GM18507 (cell line): ENCODE results near the gene TUBB2B.
A peak's percentile ranks its signal among the peaks of the same experiment; 100 is the strongest.
"Not testable (repeated sequence)": the region's sequence is repeated elsewhere in the genome, so short reads cannot be mapped to it uniquely, and the experiment has no call there.

Source experiments
- DNase-seq: peaks from one replicate; pipeline ENCODE4 v3.0.0; 2011; ENCODE audit warnings: low read depth; ENCODE audit not compliant: insufficient read length; ENCODE audit errors: extremely low spot score
- FAIRE-seq: peaks from 2 replicates; lab custom pipeline; 2011; peaks lifted over from hg19 to GRCh38; lab: Jason Lieb, UNC

The TUBB2B gene

DNA sequence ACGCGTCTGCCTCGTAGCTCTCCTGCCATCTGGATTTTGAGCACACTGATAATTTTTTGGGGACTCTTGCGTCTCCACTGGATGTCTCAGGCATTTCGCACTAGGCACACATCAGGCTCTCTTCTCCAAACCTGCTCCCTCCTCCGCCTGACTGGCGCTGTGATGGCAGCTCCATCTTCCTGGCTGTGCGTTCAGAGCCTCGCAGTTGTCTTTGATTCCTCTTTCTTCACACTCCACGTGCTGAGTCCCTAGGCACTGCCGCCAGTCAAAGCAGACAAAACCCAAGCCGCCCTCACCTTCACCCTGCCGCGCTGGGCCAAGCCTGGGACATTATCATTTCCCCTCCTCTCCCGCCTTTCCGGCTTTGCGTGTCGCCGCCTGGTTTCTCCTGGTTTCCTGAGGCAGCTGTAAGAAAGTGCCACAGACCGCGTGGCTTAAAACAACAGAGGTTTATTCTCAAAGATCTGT lies 32.1 kb upstream of the TUBB2B start:
- DNase-seq (peak; percentile 18), FAIRE-seq (peak; percentile 63)

DNA sequence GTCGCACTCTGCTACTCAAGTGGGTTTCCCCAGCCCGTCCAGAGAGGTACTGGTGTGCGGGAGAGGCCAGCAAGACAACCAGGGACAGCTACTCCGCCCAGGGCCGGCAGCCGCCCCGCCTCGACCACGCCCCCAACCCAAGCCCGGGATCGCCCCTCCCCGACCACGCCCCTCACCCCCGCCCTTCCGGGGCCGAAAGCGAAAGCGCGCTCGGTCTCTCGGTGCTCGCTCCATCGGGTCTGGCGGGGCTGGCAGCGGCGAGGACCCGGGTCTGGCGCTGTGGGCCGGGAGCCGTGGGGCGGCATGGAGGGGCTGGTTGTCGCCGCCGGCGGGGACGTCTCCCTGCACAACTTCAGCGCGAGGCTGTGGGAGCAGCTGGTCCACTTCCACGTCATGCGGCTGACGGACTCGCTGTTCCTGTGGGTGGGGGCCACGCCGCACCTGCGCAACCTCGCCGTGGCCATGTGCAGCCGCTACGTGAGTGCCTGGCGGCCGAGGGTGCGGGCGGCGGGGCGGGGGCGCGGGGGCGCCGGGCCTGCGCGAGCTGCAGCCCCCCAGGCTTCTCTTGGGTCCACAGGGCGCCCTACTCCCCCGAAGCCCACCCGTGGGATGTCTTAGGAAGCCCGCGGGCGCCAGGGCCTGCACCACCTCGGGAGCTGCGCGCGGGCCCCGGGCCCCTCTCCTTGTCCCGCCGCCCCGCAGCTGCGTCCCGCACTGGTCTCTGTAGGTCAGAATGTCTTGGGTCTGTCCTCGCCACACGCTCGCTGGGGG lies 31.5 kb upstream of the TUBB2B start, which contains the start of gene PSMG4:
Gene PSMG4, plus strand, starts transcription at position 228 of the 771 bp plus-strand sequence. Its CDS starts 76 bp downstream, at position 304.
- FAIRE-seq (peak; percentile 85), DNase-seq (peak; percentile 98)

DNA sequence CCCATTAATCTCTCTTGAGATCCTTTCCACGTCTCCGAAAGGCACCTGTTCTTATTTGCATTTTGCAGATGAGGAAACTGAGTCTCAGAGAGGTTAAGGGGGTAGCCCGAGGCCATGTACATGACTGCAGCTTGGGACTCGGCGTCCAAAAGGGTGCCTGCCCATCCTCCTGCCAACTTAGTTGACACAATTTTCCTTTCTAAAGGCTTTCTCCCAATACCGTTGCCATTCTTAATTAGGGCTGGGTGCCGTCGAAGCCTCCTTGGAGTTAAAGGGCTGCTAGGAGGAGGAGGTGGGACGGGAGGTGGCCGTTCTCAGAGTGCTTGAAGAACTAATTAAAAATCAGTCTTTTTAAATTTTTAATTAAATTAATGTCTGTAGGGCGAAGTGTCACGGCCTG lies 30.7 kb upstream of the TUBB2B start:
- no peak for FAIRE-seq
- DNase-seq: no peak

DNA sequence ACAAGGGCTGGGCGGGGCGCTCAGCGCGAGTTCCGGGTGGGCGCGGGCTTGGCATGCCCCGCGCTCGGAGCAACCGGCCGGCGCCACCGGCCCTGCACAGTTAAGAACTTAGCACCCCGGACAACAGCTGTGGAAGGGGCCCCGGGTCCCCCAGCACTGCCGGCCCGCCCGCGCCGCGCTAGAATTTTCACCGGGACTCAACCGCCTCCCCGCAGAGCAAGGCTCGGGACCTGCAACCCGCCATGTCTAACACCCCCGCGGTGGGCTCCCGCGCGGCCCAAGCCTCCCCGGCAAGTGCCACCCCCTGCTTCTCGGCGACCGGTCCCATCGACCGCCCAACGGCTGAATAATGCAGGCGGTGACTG lies 26.1 kb upstream of the TUBB2B start:
- FAIRE-seq: no peak
- no peak for DNase-seq

DNA sequence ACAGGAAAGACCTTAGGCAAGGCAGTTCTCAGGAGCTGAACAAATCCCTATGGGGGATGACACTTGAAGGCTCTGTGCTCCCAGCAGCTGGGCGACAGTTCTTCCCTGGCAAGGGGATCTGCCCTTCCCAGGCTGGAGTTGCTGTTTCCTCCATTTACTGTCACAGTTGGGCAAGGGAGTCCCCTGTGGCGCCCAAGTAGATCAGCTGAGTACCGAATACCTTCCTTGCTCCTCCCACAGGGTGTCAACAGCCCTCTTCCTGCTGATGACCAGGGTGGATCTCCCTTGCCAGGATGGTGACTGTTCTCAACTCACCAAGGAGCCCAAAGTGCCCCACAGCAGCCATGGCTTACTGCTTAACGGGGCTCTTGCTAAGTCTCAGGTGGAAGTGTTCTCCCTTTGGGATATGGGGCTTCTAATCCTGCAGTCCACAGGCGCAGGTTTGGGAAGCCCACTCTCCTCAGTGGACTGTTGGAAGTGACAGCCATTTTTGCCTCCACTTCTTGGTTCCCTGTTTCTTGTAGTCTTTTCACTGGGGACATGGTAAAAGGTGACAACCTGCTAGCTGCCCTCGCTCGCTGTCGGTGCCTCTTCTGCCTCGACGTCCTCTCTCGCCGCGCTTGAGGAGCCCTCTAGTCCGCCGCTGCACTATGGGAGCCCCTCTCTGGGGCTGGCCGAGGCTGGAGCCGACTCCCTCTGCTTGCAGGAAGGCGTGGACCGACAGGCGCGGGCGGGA lies 25.6 kb upstream of the TUBB2B start:
- no peak for DNase-seq
- no peak for FAIRE-seq

DNA sequence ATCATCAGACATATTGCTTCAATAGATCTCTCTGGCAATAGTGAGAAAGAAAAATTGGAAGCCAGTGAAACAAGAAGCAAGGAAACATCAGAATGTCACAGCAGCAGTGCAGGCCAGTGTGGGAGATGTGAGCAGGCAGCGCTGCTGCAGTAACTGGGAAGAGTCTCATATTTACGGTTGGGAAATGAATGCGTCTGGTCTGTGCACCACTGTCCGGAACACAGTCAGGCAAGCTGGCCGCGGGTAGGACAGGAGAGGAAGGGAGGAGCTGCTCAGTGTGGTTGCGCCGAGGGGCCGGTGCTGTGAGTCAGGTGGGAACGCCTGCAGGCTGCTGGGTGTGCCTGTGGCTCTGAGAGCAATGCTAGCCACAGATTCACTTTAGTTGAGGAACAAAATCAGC lies 24.9 kb upstream of the TUBB2B start:
- DNase-seq (no peak), FAIRE-seq (no peak)

DNA sequence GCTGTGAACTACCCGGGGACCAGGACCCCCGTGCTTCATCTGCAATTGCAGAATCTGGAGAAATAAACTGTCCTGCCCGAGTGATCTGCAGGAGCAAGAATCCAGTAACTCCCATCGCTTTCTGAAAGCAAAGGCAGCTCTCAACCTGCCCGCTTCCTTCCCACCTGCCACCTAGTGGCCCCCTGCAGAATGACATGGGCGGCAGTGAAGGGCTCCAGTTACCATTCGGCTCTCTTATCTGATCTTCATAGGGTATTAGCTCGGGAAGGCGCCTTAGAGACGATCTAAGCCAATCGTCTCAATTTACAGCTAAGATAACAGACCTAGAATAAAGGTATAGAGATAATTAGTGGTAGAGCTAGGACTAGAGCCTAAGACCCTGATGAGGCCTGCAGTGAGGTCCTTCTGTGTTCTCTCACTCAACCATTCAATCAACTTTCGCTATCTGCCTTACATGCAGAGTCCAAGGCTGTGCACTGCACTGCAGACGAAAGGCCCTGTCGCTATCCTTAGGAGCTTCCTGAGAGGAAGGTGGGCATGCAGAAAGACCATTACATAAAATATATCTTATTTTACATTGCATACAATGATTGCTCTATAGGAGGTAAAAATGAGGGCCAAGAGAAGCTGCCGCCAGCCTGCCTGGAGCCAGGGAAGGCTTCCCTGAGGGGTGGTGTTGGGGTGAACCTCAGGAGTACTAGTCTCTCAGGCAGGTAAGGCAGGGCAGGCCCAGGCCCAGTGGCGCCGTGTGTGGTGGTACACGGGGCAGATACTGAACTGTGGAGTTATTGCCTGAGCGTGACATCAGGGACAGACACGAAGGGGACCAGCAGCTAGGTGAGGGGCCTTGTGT lies 24.2 kb upstream of the TUBB2B start:
- peak; percentile 76 for DNase-seq
- peak; percentile 74 for FAIRE-seq

DNA sequence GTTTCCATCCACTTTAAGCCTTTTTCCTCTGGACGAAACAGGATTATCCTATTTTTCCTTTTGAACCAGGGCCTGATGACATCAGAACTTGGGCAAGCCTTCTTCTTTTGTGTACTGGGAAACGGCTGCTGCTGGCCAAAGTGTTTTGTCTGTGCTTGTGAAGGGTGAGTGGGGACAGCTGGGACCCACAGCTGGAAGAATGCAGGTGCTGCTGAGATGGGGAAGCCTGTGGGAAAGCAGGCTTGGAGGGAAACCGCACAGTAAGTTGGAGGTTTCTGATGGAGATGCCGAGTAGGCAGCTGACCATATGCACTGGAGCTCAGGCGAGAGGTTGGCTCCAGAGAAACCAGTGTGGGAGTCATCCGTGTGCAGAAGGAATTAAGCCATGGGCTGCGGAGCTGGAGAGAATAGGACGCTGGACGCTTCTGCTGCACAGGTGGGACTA lies 22.8 kb upstream of the TUBB2B start:
- DNase-seq (no peak), FAIRE-seq (no peak)

DNA sequence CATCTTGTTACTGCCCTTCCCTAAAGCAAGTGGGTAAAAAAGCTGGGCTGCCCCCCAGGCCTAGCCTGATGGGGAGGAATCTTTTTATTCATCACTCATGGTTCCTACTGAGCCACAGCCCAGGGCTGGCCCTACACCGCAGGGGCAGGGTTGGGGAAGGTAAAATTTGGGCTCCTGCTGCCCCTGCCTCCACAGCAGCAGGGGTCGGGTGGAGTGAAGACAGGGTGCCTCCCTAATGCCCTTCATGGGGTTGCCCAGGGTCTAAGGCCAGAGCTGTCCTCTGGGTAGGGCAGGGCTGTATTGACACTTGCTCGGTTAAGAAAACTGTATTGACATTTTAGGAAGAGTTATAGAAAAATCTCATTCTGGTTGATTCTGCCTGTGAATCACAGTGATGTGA lies 22.4 kb upstream of the TUBB2B start:
- FAIRE-seq: no peak

DNA sequence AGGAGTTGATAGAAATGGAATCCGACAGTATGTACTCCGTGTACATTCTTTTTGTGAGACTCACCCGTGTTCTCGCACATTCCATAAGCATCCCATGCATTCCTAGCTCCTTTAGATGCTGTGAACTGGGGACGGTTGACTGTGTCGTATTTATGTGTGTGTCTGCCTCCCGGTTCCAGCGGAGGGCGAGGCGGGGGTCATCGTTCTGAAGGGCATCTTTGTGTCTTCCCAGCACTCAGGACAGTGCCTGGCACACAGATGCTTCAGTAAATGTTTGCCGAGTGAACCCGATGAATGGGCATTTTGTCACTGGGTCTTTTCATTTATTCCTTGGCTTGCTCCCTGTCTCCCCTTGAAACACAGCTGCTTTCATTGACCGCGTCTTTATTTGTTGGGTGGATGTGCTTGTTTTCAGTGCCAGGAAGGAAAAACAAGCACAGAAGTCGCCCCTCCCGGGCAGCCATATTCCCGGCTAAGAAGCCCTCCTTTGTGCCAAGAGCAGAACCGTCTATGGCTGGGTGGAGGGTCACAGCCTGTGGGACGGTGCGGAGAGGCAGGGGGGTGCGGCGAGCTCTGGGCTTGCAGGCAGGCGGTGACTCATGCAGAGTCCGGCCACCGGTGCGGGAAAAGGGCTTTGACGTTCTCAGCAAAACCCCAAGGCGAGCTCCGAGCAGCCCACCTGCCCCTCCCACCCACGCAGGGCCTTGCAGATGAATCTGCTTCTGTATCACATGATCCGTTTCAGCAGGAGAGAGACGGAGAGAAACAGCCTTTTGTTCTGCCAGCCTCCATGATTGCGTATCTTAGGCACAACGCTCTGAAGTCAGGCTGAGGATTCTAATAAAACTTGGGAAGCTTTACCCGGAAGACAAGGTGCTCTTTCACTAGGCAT lies 20.0 kb upstream of the TUBB2B start:
- FAIRE-seq (no peak), DNase-seq (no peak)

More for the DNA sequence above, 22.4 kb upstream of the TUBB2B start:
- no peak for DNase-seq

DNA sequence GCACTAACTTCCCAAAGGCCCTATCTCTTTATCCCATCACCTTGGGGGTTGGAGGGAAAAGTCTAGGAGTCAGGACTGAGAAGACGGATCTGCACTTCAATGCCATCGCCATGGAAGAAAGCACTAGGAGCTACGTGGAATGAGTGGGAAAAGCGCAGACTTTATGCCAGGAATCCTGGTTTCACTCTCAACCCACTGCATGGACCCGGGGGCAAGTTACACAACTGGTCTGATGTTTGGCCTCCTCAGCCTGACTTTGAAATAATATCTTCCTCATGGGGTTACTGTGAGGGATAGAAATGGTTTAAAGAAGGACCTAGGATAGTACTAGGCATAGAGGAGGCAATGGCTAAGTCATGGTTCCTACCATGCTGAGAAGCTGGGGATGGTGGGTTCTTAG lies 17.8 kb upstream of the TUBB2B start:
- FAIRE-seq (no peak), DNase-seq (no peak)

DNA sequence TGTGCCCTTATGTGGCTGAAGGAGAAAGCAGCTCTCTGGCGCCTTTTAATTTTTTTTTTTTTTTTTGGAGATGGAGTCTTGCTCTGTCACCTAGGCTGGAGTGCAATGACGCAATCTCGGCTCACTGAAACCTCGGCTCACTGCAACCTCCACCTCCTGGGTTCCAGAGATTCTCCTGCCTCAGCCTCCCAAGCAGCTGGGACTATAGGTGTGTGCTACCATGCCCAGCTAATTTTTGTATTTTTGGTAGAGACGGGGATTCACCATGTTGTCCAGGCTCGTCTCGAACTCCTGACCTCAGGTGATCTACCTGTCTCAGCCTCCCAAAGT lies 17.3 kb upstream of the TUBB2B start:
- FAIRE-seq, DNase-seq: not testable (repeated sequence)

DNA sequence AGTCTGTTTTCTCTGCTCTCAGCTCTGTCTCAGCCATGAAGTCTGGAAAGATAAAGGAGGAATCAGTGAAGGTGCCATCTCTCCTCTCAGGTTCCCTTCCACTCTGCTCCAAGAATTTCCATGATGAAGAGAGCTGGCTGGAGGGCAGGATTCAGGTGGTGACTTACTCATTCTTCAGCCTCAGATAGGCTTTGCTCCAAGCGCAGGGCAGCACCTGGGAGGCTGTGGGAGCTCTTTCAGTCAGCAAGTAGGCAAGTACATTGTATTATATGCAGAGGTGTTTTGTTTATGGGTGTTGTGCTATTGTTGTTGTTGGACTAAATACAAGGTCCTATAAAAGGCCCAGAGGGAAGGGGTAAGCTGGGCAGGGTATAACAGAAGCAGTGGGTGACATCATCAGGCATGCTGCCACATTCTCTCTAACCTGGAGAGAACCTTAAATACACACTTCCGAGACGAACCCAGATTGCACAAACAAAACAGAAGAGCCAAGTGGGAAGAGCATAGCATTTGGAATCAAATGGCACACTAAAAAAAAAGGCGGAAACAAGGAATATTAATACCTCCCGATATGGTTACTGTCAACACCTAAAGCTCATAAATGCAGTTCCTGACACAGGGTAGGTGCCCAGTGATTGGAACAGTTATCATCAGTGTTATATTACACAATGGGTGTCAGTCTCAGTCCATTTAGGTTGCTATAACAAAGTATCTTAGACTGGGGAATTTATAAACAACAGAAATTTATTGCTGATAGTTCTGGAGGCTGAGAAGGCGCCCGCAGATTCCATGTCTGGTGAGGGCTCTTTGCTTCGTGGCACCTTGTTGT lies 16.8 kb upstream of the TUBB2B start:
- DNase-seq (no peak), FAIRE-seq (no peak)

DNA sequence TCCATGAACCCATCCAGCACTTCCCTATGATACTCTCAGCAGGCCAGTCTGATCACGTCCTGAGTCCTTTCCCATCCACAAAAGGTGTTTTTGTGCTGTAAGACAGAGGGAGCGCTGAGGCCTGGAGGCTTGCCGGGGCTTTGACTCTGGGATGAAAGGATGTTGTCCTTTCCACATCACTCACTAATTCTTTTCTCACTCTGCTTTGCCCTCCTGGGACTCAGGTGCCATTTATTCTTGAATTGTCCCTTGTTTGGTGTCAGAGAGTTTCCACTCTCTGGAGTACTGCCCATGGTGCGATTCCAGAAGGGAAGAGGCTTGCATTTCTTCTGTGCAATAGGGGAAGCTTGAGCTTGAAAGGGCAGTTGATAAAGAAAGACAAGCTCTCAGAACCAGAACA lies 15.3 kb upstream of the TUBB2B start:
- no peak for DNase-seq
- FAIRE-seq: no peak

DNA sequence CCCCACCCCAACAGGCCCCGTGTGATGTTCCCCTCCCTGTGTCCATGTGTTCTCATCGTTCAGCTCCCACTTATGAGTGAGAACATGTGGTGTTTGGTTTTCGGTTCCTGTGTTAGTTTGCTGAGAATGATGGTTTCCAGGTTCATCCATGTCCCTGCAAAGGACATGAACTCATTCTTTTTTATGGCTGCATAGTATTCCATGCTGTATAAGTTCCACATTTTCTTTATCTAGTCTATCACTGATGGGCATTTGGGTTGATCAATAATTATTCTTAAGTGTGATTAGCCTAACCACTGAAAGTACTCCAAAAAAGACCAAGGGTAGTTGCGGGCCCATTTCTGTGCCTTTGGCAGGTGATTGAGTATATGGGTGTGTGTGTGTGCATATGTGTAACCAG lies 14.3 kb upstream of the TUBB2B start:
- FAIRE-seq, DNase-seq: not testable (repeated sequence)

DNA sequence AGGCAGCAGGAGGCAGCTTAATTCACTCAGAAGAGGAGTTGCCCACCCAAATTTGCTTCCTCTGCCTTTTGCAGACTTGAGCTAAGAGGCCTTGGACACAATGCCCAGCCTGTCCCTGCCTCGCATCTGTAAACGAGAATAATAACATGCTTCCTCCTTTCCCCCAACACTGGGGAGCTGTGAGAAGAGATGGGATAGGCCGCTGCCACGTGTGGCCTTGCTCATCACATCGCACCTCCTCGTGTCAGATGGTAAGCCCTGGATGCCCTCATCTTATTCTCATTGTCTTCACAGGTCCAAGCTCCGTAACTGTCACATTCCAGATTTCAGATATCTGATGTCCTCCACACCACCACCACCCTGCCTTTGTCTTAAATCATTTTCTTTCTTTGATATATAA lies 13.1 kb upstream of the TUBB2B start:
- FAIRE-seq: no peak
- DNase-seq: no peak

DNA sequence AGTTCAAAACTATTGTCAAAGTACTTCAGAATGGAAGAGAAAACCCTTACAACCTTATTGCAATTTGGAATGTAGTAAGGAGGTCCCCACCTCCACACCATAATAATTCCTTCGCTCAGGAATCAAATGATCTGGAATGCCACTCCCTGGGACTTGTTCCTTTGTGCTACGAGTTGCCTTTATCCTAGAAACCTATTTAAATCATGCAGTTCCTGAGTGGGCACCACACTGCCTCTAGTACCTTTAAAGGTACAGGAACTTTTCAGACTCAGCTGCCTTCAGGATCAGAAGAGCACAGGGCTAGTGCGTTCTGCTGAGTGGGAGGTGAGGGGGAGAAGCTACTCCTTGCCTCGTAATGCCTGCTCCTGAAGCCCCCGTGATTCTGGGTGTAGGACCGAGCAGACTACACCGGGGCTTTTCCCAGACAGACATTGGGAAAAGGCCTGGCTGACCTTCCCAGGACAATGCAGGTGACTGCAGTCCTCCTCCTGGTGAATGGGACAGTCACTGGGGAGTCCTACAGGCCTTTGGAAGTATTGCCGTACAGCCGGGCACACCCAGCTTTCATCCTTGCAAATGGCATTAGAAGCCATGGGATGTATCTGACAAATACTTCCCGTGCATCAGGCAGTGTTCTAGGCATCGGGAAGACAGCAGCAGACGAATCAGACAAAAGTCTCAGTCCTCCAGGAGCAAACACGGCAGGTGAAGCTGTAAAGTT lies 11.8 kb upstream of the TUBB2B start:
- DNase-seq (no peak), FAIRE-seq (no peak)
